GM21423 (cell line): ENCODE results near the gene KIAA0513.

Experiments
- ATAC-seq: cut with Tn5 transposase; IDR thresholded peaks from one replicate; pipeline ENCODE4 v1.9.1; 2021; ENCODE audit warnings: mild to moderate bottlenecking, moderate library complexity; ENCODE audit not compliant: unreplicated experiment

Gene KIAA0513

DNA sequence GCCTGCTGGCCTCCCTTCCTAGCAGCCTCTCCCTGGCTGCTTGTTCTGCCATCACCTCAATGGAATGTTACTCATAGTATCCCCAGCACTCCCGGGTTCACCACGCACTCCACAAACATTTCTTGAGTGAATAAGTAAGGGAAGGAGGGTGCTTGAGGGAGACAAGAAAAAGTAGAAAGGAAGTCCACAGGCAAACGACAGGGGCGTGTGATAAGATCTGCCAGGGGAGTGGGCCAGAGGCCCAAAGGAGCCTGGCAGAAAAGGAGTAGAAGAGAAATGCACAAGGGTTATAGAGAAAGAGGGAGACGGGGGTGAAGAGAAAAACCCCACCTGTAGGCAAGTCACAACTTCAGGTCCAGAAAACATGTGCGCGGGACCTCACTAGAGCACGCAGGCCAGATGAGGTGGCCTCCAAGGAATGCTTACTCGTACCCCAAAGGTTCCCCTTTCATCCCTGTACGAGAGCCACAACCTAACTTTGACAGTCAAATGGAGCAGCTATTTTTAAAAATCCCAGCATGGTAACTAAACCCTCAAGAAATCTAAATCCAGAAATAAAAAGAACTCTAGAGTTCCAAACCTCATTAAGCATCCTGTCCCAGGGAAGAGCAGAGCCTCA is 22.9 kb upstream of the KIAA0513 start:
- ATAC-seq = no peak

DNA sequence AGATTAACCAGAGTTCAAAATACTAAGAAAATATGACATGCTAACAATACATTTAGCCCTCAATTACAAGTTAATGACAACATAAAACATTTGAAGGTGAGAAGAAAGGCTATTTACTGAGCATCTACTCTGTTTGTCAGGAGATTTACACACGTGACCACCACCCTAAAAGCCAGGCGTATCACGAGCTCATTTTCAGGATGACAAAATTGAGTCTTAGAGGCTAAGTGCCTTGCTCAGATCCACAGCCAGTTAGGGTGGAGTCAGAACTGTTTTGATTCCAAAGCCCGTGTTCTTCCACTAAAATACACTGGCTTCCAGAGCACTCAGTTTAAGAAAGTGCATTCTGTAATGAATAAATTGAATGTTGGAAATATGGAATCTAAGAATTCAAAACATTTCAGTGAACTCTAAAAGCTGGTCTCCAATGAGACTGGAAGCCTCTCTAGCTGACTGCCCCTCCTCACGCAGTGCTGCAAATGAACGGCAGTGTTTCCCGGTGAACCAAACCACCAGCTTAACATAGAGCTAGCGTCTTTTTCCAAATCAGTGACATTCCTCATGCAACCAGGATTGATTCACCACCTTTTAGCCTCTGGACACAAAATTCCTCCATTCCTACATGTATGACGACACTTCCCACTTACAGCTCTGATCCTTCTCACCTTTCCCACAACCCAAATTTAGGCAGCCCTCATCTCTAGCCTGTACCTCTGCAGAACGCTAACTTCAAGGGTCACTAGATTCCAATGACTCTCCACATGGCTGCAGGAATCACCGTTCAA is 22.1 kb upstream of the KIAA0513 start:
- ATAC-seq = no peak

DNA sequence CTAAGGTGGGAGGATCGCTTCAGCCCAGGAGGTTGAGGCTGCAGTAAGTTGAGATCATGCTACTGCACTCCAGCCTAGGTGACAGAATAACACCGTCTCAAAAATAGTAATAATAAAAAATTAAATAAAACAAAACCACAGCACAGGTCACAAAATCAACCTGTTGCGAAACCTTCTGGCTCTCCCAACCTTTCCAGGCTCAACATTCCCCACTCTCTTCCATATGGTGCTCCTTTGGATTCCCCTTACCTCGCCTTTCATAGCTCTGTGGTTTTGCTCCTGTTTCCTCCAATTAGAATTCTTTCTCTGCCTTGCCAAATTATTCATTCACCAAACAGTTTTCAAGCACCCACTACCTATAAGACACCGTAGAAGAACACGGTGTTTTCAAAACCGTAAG is 21.0 kb upstream of the KIAA0513 start:
- no peak for ATAC-seq

DNA sequence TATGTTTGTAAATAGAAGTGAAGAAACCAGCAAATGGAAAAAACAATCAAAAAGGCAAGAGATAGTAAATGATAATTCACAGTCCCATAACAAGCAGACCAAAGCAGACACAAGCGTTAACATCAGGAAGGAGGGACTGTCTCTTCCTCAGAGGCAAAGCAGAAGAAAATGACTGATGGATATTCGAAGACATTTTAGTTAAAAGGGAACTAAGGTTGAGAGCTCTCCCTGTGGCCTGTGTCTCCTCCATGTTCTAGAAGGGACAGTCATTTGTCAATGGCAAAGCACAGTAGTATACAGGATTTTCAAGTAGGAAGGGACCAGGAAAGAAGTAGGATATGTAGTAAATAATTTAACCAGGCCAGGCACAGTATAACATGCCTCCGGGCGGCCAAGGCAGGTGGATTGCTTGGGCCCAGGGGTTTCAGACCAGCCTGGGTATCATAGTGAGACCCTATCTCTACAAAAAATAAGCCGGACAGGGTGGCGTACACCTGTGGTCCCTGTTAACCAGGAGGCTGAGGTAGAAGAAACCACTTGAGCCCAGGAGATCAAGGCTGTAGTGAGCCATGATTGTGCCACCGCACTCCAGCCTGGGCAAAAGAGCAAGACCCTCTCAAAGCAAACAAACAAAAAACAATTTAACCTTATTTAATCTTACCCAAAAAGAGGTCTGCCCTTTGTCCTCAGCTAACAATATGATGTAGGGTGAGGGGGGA is 19.9 kb upstream of the KIAA0513 start:
- no peak for ATAC-seq

DNA sequence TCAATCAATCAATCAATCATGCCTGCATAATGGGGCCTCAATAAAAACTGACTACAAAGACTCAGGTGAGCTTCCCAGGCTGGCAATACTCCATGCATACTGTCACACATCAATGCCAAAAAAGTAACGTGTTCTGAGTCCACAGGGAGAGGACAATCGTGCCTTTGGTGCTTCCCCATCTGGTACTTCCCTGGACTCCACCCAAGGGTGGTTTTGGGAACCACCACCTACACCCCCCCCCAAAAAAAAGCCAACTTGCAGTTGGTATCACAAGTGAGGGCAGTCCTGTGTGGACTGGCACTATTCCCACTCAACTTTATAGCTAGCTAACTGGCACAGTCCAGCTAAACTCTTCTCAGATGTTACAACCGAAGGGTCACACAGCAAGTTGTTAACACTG is 19.3 kb upstream of the KIAA0513 start:
- no peak for ATAC-seq

DNA sequence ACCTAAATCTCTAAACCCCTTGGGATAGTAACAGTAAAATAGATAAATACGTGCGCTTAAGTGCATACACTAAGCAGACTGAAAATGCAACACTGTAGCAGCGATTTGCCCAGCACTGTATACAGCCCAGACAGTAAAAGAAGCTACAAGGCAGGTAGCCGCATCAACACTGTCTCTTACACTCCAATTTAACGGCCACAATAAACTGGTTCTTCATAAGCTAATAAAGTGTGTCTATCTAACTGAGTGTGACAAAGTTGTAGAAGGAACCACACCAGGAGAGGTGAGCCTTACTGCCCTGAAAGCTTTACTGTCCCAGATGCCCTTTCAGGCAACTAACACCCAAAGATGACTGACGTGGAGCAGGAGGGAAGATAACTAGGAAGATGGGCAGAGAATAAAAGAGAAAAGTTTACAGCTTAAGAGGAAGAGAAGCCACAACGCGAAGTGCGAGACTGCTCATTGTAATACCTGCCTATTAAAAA is 17.1 kb upstream of the KIAA0513 start:
- ATAC-seq = no peak

DNA sequence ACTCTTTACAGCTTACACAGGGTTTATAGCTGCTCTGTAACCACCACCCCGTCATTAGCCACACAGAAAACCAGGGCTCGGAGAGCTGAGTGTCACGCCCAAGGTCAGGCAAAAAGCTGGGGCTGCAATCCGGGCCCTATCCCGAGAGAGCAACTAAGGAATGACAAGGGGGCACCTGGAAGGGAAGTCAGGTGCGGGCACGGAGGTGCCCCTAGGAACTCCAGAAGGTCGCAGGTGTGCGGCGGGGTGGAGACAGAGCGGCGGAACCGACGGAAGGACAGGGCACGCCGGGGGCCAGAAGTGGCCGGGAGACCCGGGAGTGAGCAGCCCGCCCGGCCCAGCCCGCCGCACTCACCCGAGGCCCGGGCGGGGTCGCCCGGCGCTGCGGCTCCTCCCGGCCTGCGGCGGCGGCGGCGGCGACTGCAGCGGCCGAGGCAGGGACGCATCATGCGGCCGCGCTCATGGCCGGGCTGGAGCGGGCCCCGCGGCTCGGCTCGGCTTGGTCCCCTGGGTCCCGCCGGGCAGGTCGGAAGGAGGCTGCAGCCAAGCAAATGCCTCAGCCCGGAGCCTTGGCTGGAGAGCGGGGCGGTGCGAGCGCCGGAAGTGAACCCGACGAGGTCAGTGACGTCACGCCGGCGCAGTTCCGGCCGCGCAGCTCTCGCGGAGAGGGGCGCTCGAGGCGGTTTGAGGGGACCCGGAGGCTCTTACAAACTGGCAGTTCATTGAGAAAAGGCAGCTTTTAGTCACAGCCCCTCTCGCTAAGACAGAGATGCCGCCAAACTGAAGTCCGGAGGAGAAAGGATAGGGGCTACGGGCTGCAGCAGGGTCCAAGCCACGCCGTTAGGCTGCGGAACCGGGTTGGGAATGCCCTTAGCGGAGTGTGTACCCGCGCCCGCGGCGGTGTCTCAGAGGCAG is 16.4 kb upstream of the KIAA0513 start, which contains the start of gene ZDHHC7:
Gene ZDHHC7 (minus strand): TSS at position 605 of the 915 bp plus-strand sequence. CDS start 20,917 bp downstream, outside the sequence.
- peak; percentile 92 for ATAC-seq

DNA sequence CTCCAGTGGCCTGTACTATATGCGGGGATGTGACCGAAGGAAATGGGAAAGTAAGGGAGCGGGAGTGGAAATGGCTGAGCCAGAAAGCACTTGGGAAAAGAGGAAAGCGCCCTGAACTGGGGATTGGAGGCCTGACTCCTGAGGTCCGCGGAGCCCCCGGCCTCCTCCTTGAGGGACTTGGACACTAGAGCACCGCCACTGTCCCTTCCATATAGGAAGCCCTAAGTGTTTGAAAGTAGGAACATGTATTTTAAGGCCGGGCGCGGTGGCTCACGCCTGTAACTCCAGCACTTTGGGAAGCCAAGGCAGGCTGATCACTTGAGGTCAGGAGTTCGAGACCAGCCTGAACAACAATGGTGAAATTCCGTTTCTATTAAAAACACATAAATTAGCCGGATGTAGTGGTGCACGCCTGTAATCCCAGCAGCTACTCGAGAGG is 15.7 kb upstream of the KIAA0513 start:
- ATAC-seq = no peak

DNA sequence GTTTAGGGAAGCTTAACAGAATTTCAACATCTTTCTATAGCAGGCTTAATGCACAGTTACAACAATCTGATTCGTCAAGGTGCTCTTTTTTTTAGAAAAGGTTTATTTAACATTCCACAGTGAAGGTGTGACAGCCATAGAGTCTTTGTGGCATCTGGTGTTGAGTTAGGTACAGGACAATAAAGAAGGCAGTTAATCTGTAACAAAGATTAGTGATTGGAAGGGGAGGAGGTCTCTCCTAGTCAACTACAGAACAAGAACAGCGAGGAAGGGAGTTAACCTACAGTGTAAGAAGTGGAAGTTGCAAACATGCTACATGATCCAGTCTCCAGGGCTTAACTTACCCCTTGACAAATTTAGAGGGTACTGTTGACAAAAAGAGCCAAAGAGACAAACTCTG is 13.3 kb upstream of the KIAA0513 start:
- no peak for ATAC-seq

DNA sequence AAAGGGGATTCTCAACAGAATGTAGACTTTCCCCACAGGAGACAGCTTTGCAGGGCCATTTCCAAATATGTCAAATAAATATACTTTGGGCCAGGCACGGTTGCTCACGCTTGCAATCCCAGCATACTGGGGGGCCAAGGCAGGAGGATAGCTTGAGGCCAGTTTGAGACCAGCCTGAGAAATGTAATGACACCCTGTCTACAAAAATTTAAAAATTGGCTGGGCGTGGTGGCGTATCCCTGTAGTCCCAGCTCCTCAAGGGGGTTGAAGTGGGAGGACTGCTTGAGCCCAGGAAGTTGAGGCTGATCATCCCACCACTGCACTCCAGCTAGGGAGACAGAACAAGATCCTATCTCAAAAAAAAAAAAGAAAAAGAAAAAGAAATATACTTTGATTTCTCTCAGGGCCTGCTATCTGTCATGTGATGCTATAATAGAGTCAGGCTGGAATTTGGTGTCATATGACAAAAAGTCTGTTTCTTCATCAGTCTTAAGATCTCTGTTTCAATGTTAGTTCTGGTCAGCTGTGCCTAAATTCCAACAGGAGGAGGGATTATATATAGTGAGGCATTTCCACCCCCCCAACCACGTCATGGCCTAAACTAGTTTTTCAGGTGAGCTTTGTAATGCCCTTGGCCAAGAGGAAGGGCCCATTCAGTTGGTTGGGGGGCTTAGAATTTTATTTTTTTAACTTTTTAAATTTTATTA is 12.0 kb upstream of the KIAA0513 start:
- ATAC-seq = no peak

DNA sequence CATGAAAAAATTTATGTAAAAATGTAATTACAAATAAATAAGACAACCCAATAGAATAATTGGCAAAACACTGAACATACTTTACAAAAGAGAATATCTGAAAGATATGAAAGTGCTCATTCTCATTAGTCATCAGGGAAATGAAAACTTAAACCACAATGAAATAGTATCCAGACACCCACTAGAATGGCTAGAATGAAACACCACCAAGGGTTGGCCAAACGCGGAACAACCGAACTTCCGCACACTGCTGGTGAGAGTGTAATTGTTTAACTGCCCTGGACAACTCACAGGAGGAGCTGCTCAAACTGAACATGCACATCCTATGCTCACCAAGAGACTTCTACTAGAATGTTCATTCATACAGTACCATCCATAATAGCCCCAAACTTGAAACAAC is 10.4 kb upstream of the KIAA0513 start:
- no peak for ATAC-seq

DNA sequence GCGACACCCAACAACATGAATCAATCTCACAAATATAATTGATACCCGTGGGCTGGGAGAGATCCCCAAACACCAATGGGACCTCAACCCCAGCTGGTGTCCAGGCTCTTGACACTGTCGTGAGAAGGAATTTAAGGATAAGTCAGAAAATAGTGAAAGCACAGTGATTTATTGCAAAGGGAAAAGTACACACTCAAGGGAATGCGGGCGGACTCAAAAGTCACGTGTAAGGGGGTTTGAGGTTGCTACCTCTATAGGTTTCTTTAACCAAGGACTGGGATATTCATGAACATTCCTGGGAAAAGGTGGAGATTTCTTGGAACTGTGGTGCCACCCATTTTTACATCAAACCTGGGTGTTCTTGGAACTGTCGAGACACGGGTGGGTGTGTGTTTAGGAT is 10.0 kb upstream of the KIAA0513 start:
- ATAC-seq = no peak

DNA sequence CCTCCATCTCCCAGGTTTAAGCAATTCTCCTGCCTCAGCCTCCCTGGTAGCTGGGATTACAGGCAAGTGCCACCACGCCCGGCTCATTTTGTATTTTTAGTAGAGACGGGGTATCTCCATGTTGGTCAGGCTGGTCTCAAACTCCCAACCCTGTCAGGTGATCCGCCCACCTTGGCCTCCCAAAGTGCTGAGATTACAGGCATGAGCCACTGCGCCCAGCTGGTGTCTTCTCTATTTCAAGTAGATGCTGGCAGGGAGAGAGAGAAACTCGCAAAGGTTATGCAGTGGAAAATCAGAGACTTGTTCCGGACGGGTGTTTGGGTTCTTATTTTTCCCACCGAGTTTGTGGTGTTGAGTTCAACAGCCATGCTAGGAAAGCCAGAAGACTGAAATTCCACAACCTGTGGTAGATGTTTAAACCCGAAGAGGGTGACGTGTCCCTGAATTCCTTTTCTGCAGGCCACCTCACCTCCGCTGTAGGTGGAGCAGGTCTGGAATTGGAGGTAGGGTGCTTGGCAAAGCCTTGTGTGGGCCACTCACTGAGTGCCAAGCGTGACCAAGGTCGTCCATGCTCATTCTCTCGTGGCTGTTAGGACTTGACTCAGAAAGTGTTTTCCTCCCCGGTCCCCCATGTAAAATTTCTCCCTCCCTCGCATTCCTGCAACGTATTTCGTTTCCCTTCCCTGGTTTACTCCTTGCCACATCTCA is 8.9 kb upstream of the KIAA0513 start:
- no peak for ATAC-seq

DNA sequence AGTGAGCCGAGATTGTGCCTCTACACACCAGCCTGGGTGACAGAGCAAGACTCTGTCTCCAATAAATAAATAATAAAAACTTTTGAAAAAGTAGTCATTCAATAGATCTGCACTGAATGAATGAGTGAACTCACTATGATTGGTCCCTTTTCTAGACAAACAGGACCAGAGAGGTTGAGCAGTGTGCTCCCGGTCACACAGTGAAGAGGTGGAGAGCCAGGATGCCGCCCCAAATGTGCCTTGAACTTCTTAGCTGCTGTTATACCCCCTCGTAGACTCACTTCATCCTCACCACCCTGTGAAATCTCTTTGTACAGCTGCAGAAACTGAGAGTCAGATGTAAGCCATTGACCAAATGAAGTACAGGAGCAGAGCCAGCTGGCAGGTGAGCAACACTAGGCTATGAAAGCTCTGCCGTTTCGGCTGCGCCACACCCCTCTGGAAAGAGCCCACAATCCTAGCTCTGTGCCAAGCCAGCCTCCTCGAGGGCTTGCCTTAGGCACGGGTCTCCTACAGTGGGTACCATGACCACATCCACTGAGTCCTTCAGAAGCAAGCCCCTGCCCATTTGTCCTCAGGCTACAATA is 7.8 kb upstream of the KIAA0513 start:
- no peak for ATAC-seq

DNA sequence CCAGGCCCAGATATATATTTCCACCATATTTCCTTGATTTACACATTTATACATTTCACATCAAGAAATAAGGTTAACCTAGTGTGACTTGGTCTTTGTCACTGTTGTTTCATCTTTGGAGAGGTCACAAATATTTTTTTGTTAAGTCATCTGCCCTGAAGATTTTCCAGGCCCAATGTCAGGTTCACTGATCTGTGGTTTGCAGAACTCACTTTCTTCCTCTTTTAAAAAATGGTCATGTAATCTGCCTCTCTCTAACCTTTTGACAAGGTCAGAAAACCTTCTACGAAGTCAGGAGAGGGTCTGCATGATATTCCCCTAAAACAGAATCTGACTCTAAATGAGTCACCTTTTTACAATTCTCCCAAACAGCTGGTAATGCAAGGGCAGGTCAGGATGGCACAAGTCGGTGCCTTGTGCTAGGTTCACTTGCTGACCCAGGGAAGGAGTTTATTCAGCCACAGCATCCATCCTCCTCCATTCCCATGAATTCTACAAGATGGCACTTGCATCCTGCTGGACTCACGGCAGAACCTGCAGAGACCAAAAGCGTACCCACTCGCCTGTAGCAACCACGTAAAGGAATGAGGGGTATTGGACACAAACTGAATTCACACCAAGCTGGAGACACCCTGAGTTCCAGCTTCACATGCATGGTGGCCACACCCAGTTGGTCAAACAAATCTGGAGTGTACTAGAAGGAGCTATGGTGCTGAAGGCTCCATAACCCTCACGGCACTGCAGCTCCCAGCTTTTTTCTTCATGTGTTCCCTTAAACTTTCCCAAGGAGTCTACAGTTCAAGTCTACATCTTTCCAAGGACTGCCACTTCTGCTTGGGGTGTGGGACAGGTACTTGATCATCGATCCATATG is 1.6 kb upstream of the KIAA0513 start:
- ATAC-seq = no peak

DNA sequence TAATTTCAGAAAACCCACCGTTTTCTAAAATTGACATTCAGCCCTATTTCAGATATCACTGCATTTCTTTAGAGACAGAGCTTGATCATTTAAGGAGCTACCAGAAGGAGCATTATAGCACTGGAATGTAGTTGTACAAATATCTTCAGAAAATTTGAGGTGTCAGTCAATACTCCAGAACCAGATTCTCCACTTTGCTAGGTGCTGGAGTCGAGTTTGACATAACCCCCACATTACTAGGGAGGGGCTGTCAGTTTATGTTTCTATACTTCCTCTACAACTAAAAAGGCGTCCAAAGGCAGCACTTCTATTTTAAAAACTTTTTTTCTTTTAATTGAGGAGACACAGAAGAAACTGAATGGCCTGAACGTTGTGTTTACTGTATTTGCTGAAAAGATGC is 892 bp upstream of the KIAA0513 start:
- ATAC-seq = no peak

DNA sequence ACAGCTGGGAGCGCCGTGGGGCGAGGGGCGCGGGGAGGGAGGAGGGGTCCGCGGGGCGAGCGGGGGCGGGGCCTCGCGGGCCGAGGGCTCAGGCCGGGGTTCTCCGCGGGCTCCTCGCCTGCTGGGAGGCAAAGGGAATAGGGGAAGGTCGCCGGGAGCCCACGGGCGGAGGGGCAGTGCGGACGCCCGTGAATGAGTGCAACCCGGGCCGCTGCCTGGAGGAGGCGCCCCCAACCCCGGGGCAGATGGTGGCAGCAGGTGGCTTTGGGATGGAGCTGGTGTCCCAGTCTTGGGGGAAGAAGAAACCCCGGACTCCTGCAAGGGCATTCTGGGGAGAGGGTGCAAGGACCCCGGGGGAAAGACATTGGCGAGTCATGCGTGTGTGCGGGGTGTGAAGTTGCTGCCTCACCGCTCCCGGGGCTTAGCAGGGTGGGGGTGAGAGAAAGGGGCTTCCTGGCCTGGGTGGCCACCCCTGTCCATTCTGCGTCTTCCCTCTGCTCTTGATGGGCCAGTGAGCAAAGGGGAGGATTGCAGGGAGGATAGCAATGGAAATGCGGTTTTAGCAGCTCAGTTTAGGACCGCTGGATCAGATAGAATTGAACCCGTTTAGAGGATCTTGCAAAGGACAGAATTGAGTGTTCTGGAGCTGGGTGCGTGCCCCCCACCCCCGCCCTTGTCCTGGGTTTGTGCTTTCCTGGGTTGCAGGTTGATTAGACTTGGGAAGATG is 526 bp downstream of the KIAA0513 start:
- peak; percentile 12 for ATAC-seq
